A549 (cell line): ENCODE measurements around the gene TMPRSS12.

ENCODE experiments used
- CTCF ChIP-seq: fragments of >200 bp; sonication (Bioruptor Twin); formaldehyde crosslinking; IDR thresholded peaks from 3 replicates; pipeline ENCODE4 v1.5.1; 2016
- TP53 ChIP-seq: fragments of 250-450 bp; sonication (Bioruptor Pico); IDR thresholded peaks from 2 replicates; pipeline ENCODE4 v1.5.0; 2021; ENCODE audit warnings: mild to moderate bottlenecking, moderate library complexity
- TF ChIP-seq, protein P1 (sequence below): fragments of 250-450 bp; sonication (Bioruptor Pico); IDR thresholded peaks from 2 replicates; pipeline ENCODE4 v1.5.0; 2021; ENCODE audit warnings: mild to moderate bottlenecking, moderate library complexity, borderline replicate concordance

GRCh38 chr12:50933459-50934124 lies 90.9 kb downstream of the TMPRSS12 start:
- no peak for TF ChIP-seq TP53 (CRISPR knock-in tag)
- TF ChIP-seq CTCF: no peak
- TF ChIP-seq, protein P1, sequence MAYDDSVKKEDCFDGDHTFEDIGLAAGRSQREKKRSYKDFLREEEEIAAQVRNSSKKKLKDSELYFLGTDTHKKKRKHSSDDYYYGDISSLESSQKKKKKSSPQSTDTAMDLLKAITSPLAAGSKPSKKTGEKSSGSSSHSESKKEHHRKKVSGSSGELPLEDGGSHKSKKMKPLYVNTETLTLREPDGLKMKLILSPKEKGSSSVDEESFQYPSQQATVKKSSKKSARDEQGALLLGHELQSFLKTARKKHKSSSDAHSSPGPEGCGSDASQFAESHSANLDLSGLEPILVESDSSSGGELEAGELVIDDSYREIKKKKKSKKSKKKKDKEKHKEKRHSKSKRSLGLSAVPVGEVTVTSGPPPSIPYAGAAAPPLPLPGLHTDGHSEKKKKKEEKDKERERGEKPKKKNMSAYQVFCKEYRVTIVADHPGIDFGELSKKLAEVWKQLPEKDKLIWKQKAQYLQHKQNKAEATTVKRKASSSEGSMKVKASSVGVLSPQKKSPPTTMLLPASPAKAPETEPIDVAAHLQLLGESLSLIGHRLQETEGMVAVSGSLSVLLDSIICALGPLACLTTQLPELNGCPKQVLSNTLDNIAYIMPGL: no peak
